Measurements from ENCODE around the gene KLHL3. TPM values are rescaled to one million over a fixed set of nuclear protein-coding genes. Genes with fewer than 3 reads are reported as not detected.

KLHL3 gene
- total and polyA plus RNA-seq, 9 of the 15 experiments (the other 6 are each of a cell fraction or from before 2014, with no cell fraction given) = under 0.01 to 1.5 (median 0.22) TPM

DNA sequence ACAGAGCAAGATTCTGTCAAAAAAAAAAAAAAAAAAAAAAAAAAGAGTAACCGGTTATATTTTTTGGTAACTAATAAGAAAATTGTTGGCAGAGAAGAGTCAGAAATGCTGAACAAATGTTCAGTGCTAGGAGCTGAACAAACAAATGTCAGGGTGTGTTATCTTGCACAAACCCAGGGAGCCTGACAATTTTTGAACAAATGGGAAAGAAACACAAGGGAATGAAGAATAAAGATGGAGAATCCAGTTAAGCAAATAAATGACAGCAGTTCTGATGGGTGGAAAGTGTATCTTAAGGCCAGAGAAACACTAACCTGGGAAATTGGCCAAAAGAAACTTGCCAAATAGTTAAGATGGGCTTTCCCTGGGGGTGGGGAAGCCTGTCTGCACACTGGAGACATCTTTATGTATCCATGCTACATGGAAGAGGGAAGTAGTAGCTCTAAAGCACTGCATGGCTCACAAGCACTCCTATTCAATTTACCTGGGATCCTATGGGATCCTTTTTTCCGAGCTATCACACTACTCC lies 23.7 kb downstream of the KLHL3 start:
- H3K9me1 ChIP-seq (ENCODE audit: control insufficient read depth, insufficient read depth, low read length) = no peaks in the 10 kb centered on the region
- POLR2A ChIA-PET = no interaction called here
- no peak overlapping the region for H3K4me3 ChIP-seq
- in situ Hi-C loops (cut with MboI) (no loop called here), intact Hi-C loops (cut with micrococcal nuclease) (no loop called here)
- no peak overlapping the region for H3K9ac ChIP-seq (ENCODE audit: insufficient read depth in 1 of 2, low read depth in 2 of 2, low read length in 2 of 2)
- no TSS peak for BruUV-seq (replicated peaks)
- H3K27ac ChIP-seq (ENCODE audit: extremely low read depth, low read depth, low read length) = no peak overlapping the region
- TF ChIP-seq SIX5 (IDR thresholded peaks at IDR 0.05; ENCODE audit: borderline replicate concordance in 1 of 2, insufficient read depth in 1 of 2, low read depth in 1 of 2, low read length in 2 of 2) (no peak), NR2C2 (CRISPR knock-in tag; IDR thresholded peaks at IDR 0.05) (no peak), NR2C2 (tag; IDR thresholded peaks at IDR 0.05) (no peak), SIN3B (IDR thresholded peaks at IDR 0.05; ENCODE audit: low read depth) (no peak), SRSF7 (optimal IDR thresholded peaks at IDR 0.05; ENCODE audit: low read depth, low read length) (no peak), ZNF23 (CRISPR knock-in tag; IDR thresholded peaks at IDR 0.05) (no peak), BRF2 (IDR thresholded peaks at IDR 0.05; ENCODE audit: borderline replicate concordance, insufficient read depth, insufficient read length) (no peak)
- no peaks in the 10 kb centered on the region for H4K20me1 ChIP-seq (replicated peaks; ENCODE audit: control insufficient read depth, insufficient read depth, low read length)
- no peak overlapping the region for H3K4me2 ChIP-seq (ENCODE audit: insufficient read depth, low read length)
- CTCF ChIA-PET (ENCODE audit: low intra/inter-chr PET ratio) = no interaction called here
- FAIRE-seq (no peak), ATAC-seq (no peak), DNase-seq (ENCODE audit: extremely low read depth in 1 of 4, low spot score in 3 of 4) (no peak)
- no peak overlapping the region for H2AFZ ChIP-seq (ENCODE audit: low read depth, low read length)
- 0% methylated on average over 1 of the region's 2 CpGs for WGBS (ENCODE audit: insufficient coverage, low coverage, missing lambda C conversion rate)
- H3K36me3 ChIP-seq (ENCODE audit: control insufficient read depth, insufficient read depth, low read length) = no peaks in the 10 kb centered on the region
- H3K9me3 ChIP-seq (replicated peaks; ENCODE audit: control insufficient read depth, insufficient read depth, low read depth, low read length) = no peaks in the 10 kb centered on the region
- H3K79me2 ChIP-seq (ENCODE audit: control insufficient read depth, insufficient read depth, low read length) = no peaks in the 10 kb centered on the region
- H3K27me3 ChIP-seq (ENCODE audit: control insufficient read depth in 2 of 2, insufficient read depth in 2 of 2, low read length in 2 of 2) = no peaks in the 10 kb centered on the region
- no peaks in the 10 kb centered on the region for H3K4me1 ChIP-seq (replicated peaks in 1 of 2; ENCODE audit: control insufficient read depth in 2 of 2, insufficient read depth in 2 of 2, low read length in 2 of 2)
